Neural progenitor cell (in vitro differentiated cells): Measurements from ENCODE around the gene RIPOR3.

ENCODE experiments used
- CTCF ChIP-seq: fragments of 200-600 bp; sonication (generic); IDR thresholded peaks from 2 replicates; pipeline ENCODE4 v1.5.1; 2017; ENCODE audit warnings: antibody characterized with exemption, mild to moderate bottlenecking
- EZH2 ChIP-seq: fragments of 200-600 bp; sonication (generic); IDR thresholded peaks from 2 replicates; pipeline ENCODE4 v1.6.1; 2017; ENCODE audit warnings: antibody characterized with exemption, mild to moderate bottlenecking, moderate library complexity
- EZH2phosphoT487 ChIP-seq: fragments of 200-600 bp; sonication (generic); IDR thresholded peaks from 2 replicates; pipeline ENCODE4 v1.6.1; 2017; ENCODE audit warnings: antibody characterized with exemption

- no peak for TF ChIP-seq EZH2
- TF ChIP-seq CTCF, result no peak
- no peak for TF ChIP-seq EZH2phosphoT487
These were observed 131.3 kb downstream of the RIPOR3 start for GRCh38 chr20:50559856-50560638.
